DOHH2 (cell line): ENCODE data around the gene OR6N1.

ENCODE experiments used
- CTCF ChIP-seq: fragments of 200-600 bp; sonication (generic); IDR thresholded peaks from one replicate; pipeline ENCODE4 v1.5.1; 2014; ENCODE audit warnings: antibody characterized with exemption, mild to moderate bottlenecking, low read depth, low read length; ENCODE audit not compliant: poor library complexity, severe bottlenecking
- EZH2phosphoT487 ChIP-seq: fragments of 200-600 bp; sonication (generic); IDR thresholded peaks from 2 replicates; pipeline ENCODE4 v1.6.1; 2017; ENCODE audit warnings: borderline replicate concordance, mild to moderate bottlenecking, antibody characterized with exemption, low read length, moderate library complexity, mixed read lengths

- TF ChIP-seq CTCF (no peak), EZH2phosphoT487 (no peak)
These were observed 49.7 kb upstream of the OR6N1 start for GRCh38 chr1:158821723-158822122.
